SK-N-SH treated with all-trans-retinoic acid at 6 μM for 48 hours (cell line): Measurements from ENCODE around the gene PDIA5.

Experiments used
- ARNTL ChIP-seq: fragments of 450-650 bp; formaldehyde crosslinking; IDR thresholded peaks from 2 replicates; pipeline ENCODE4 v1.5.0; 2020; ENCODE audit warnings: low read depth, mild to moderate bottlenecking, moderate library complexity, borderline replicate concordance
- BACH2 ChIP-seq: fragments of 250-450 bp; sonication (Bioruptor Pico); IDR thresholded peaks from 2 replicates; pipeline ENCODE4 v1.9.0; 2021; ENCODE audit warnings: mild to moderate bottlenecking, borderline replicate concordance
- CSDC2 ChIP-seq: fragments of 250-450 bp; sonication (Bioruptor Pico); IDR thresholded peaks from 2 replicates; pipeline ENCODE4 v1.5.0; 2020; ENCODE audit warnings: mild to moderate bottlenecking, moderate library complexity
- PPARA ChIP-seq: fragments of 250-450 bp; sonication (Bioruptor Pico); IDR thresholded peaks from 2 replicates; pipeline ENCODE4 v1.5.0; 2020; ENCODE audit warnings: mild to moderate bottlenecking, borderline replicate concordance
- TCF4 ChIP-seq: fragments of 250-450 bp; sonication (Bioruptor Pico); IDR thresholded peaks from 2 replicates; pipeline ENCODE4 v1.8.0; 2021; ENCODE audit warnings: mild to moderate bottlenecking, moderate library complexity, borderline replicate concordance
- TOX ChIP-seq: fragments of 250-450 bp; sonication (Bioruptor Pico); IDR thresholded peaks from 2 replicates; pipeline ENCODE4 v1.8.0; 2021; ENCODE audit warnings: mild to moderate bottlenecking, moderate library complexity, borderline replicate concordance
- ZFP3 ChIP-seq: fragments of 250-450 bp; sonication (Bioruptor Pico); IDR thresholded peaks from 2 replicates; pipeline ENCODE4 v1.5.0; 2020; ENCODE audit warnings: mild to moderate bottlenecking, moderate library complexity
- ZFP30 ChIP-seq: fragments of 450-650 bp; formaldehyde crosslinking; IDR thresholded peaks from 2 replicates; pipeline ENCODE4 v1.5.0; 2022; ENCODE audit warnings: mild to moderate bottlenecking, moderate library complexity
- ZNF8 ChIP-seq: fragments of 450-650 bp; formaldehyde crosslinking; IDR thresholded peaks from 2 replicates; pipeline ENCODE4 v1.5.0; 2020; ENCODE audit warnings: mild to moderate bottlenecking, moderate library complexity
- TF ChIP-seq, protein P1 (sequence below): fragments of 250-450 bp; sonication (Bioruptor Pico); IDR thresholded peaks from 2 replicates; pipeline ENCODE4 v1.8.0; 2020; ENCODE audit warnings: mild to moderate bottlenecking, moderate library complexity, borderline replicate concordance
- TF ChIP-seq, protein P2 (sequence below): fragments of 250-450 bp; sonication (Bioruptor Pico); IDR thresholded peaks from 2 replicates; pipeline ENCODE4 v1.5.1; 2020; ENCODE audit warnings: low read depth, mild to moderate bottlenecking, moderate library complexity
- TF ChIP-seq, protein P3 (sequence below): fragments of 250-450 bp; sonication (Bioruptor Pico); IDR thresholded peaks from 2 replicates; pipeline ENCODE4 v1.5.0; 2020; ENCODE audit warnings: mild to moderate bottlenecking, moderate library complexity

DNA sequence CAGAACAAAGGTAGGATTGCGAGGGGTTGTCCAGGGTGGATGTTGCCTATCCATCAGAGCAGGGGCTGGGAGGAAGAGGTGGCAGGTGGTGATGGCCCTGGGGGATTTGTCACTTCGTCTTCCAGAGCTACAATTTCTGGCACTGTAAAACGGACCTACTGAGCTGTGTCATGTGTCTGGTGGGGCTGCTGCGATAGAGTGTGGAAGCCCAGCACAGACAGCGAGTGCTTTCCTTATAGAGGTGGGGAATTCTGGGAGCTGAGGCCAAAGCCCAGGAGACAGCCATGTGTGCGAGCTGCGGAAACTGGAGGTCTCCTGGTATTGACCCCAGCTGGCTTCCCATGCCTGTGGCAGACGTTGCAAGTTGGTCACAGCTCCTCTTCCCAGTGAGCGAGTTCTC lies 73.7 kb downstream of the PDIA5 start:
- TF ChIP-seq, protein P1, sequence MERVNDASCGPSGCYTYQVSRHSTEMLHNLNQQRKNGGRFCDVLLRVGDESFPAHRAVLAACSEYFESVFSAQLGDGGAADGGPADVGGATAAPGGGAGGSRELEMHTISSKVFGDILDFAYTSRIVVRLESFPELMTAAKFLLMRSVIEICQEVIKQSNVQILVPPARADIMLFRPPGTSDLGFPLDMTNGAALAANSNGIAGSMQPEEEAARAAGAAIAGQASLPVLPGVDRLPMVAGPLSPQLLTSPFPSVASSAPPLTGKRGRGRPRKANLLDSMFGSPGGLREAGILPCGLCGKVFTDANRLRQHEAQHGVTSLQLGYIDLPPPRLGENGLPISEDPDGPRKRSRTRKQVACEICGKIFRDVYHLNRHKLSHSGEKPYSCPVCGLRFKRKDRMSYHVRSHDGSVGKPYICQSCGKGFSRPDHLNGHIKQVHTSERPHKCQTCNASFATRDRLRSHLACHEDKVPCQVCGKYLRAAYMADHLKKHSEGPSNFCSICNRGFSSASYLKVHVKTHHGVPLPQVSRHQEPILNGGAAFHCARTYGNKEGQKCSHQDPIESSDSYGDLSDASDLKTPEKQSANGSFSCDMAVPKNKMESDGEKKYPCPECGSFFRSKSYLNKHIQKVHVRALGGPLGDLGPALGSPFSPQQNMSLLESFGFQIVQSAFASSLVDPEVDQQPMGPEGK (CRISPR knock-in tag): no peak
- TF ChIP-seq PPARA (CRISPR knock-in tag) (no peak), ZFP30 (CRISPR knock-in tag) (no peak), CSDC2 (no peak), ZFP3 (no peak), TCF4 (CRISPR knock-in tag) (no peak), TOX (CRISPR knock-in tag) (no peak), ARNTL (CRISPR knock-in tag) (no peak), ZNF8 (CRISPR knock-in tag) (no peak), BACH2 (no peak)
- TF ChIP-seq, protein P2, sequence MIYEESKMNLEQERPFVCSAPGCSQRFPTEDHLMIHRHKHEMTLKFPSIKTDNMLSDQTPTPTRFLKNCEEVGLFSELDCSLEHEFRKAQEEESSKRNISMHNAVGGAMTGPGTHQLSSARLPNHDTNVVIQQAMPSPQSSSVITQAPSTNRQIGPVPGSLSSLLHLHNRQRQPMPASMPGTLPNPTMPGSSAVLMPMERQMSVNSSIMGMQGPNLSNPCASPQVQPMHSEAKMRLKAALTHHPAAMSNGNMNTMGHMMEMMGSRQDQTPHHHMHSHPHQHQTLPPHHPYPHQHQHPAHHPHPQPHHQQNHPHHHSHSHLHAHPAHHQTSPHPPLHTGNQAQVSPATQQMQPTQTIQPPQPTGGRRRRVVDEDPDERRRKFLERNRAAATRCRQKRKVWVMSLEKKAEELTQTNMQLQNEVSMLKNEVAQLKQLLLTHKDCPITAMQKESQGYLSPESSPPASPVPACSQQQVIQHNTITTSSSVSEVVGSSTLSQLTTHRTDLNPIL: no peak
- TF ChIP-seq, protein P3, sequence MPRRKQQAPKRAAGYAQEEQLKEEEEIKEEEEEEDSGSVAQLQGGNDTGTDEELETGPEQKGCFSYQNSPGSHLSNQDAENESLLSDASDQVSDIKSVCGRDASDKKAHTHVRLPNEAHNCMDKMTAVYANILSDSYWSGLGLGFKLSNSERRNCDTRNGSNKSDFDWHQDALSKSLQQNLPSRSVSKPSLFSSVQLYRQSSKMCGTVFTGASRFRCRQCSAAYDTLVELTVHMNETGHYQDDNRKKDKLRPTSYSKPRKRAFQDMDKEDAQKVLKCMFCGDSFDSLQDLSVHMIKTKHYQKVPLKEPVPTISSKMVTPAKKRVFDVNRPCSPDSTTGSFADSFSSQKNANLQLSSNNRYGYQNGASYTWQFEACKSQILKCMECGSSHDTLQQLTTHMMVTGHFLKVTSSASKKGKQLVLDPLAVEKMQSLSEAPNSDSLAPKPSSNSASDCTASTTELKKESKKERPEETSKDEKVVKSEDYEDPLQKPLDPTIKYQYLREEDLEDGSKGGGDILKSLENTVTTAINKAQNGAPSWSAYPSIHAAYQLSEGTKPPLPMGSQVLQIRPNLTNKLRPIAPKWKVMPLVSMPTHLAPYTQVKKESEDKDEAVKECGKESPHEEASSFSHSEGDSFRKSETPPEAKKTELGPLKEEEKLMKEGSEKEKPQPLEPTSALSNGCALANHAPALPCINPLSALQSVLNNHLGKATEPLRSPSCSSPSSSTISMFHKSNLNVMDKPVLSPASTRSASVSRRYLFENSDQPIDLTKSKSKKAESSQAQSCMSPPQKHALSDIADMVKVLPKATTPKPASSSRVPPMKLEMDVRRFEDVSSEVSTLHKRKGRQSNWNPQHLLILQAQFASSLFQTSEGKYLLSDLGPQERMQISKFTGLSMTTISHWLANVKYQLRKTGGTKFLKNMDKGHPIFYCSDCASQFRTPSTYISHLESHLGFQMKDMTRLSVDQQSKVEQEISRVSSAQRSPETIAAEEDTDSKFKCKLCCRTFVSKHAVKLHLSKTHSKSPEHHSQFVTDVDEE: no peak
